Progenitor cell of endocrine pancreas (in vitro differentiated cells): Measurements from ENCODE around the gene ZFYVE27. TPM values are rescaled to one million over a fixed set of nuclear protein-coding genes. Genes with fewer than 3 reads are reported as not detected.

Experiments used
- DNase-seq: peaks from one replicate; pipeline ENCODE4 v3.0.0; 2021; ENCODE audit warnings: low spot score; ENCODE audit not compliant: unreplicated experiment
- H3K27ac Mint-ChIP-seq: 2 replicates; pipeline ENCODE4 v1.8.0; 2021; ENCODE audit warnings: mild to moderate bottlenecking, moderate library complexity, mixed read lengths
- H3K27me3 Mint-ChIP-seq: 2 replicates; pipeline ENCODE4 v1.8.0; 2021; ENCODE audit warnings: mixed read lengths
- H3K36me3 Mint-ChIP-seq: 2 replicates; pipeline ENCODE4 v1.8.0; 2022; ENCODE audit warnings: mixed read lengths; ENCODE audit not compliant: insufficient read depth
- H3K4me1 Mint-ChIP-seq: 2 replicates; pipeline ENCODE4 v1.8.0; 2021; ENCODE audit warnings: low read depth, mixed read lengths
- H3K4me3 Mint-ChIP-seq: 2 replicates; pipeline ENCODE4 v1.8.0; 2021; ENCODE audit warnings: low read depth, mild to moderate bottlenecking, moderate library complexity, mixed read lengths
- H3K9me3 Mint-ChIP-seq: 2 replicates; pipeline ENCODE4 v1.8.0; 2021; ENCODE audit warnings: low read depth, mixed read lengths
- CTCF ChIP-seq: fragments of 200-600 bp; sonication (generic); IDR thresholded peaks from one replicate; pipeline ENCODE4 v1.5.0; 2021; ENCODE audit warnings: antibody characterized with exemption, mild to moderate bottlenecking; ENCODE audit not compliant: unreplicated experiment
- total RNA-seq: library from RNA; stranded (reverse); gene quantifications from 2 replicates; pipeline ENCODE4 v1.2.1, GENCODE V29; 2021

Gene ZFYVE27
- total RNA-seq, 1 donor from 2014 or later = 43.4 TPM

- DNase-seq = no peak
- Mint-ChIP-seq H3K36me3 (no peaks in the 10 kb centered on the region), H3K9me3 (no peaks in the 10 kb centered on the region), H3K4me3 (no peak overlapping the region), H3K4me1 (no peaks in the 10 kb centered on the region), H3K27ac (no peak overlapping the region), H3K27me3 (peaks cover 9% of the 10 kb centered on the region)
- no peak for TF ChIP-seq CTCF
These were observed 68.4 kb downstream of the ZFYVE27 start for GRCh38 chr10:97805096-97805884.

- no peaks in the 10 kb centered on the region for H3K9me3 Mint-ChIP-seq
- no peak overlapping the region for H3K27ac Mint-ChIP-seq
- H3K4me3 Mint-ChIP-seq = no peak overlapping the region
- peaks cover 9% of the 10 kb centered on the region for H3K27me3 Mint-ChIP-seq
- no peak for TF ChIP-seq CTCF
- no peak for DNase-seq
- H3K36me3 Mint-ChIP-seq = no peaks in the 10 kb centered on the region
- no peaks in the 10 kb centered on the region for H3K4me1 Mint-ChIP-seq
These were observed 69.0 kb downstream of the ZFYVE27 start for GRCh38 chr10:97805949-97806348.

GRCh38 chr10:97810446-97810845, 73.5 kb downstream of the ZFYVE27 start:
- DNase-seq = no peak
- Mint-ChIP-seq H3K4me3 (no peak overlapping the region), H3K9me3 (no peaks in the 10 kb centered on the region), H3K27ac (no peak overlapping the region), H3K27me3 (peaks cover 7% of the 10 kb centered on the region), H3K4me1 (peaks cover 5% of the 10 kb centered on the region), H3K36me3 (no peaks in the 10 kb centered on the region)
- TF ChIP-seq CTCF = no peak

Other genes with a start within 250 kb of the ZFYVE27 start
- gene MMS19, start 238.7 kb upstream of the ZFYVE27 start, total RNA-seq = 80.6 and 82.1 TPM in 2 replicates
- 9.0 and 9.2 TPM in 2 replicates for gene UBTD1, start 238.2 kb upstream of the ZFYVE27 start, total RNA-seq
- not detected in 2 replicates for gene ANKRD2, start 164.3 kb upstream of the ZFYVE27 start, total RNA-seq
- 10.5 and 11.9 TPM in 2 replicates for gene HOGA1, start 152.7 kb upstream of the ZFYVE27 start, total RNA-seq
- 0.91 and 0.96 TPM in 2 replicates for gene C10orf62, start 147.4 kb upstream of the ZFYVE27 start, total RNA-seq
- 21.1 and 24.3 TPM in 2 replicates for gene MORN4, start 103.6 kb upstream of the ZFYVE27 start, total RNA-seq
- gene PI4K2A, start 96.5 kb upstream of the ZFYVE27 start, total RNA-seq = 18.0 and 18.9 TPM in 2 replicates
- gene AVPI1, start 49.9 kb upstream of the ZFYVE27 start, total RNA-seq = 4.3 TPM in 2 replicates
- 14.3 and 14.7 TPM in 2 replicates for gene MARVELD1, start 23.4 kb upstream of the ZFYVE27 start, total RNA-seq
- gene SFRP5, start 34.9 kb downstream of the ZFYVE27 start, total RNA-seq = 73.1 and 81.0 TPM in 2 replicates
- 1.1 and 1.4 TPM in 2 replicates for gene GOLGA7B, start 112.7 kb downstream of the ZFYVE27 start, total RNA-seq